GM18502 (cell line): Measurements from ENCODE around the gene ATP8B4.

Source experiments
- ATAC-seq: cut with Tn5 transposase; IDR thresholded peaks from one replicate; pipeline ENCODE4 v1.9.1; 2021; ENCODE audit warnings: mild to moderate bottlenecking; ENCODE audit not compliant: unreplicated experiment, poor library complexity

Gene ATP8B4

GRCh38 chr15:49901321-49901720, 217.7 kb downstream of the ATP8B4 start:
- no peak for ATAC-seq

DNA sequence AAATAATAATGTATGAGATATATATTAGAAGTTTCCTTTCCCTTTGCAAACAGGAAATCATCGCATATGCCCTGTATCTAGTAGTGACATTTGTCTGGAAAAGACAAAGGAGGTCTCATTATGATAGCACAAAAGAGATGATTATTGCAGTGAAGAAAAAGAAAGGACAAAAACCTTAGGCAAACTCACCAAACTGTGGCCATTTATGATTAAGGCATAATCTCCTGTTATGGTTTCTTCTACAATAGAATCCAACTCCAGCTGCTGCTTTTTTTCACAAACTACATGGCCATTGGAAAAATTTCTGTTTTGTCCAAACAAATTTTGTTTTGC, 218.2 kb downstream of the ATP8B4 start:
- no peak for ATAC-seq

DNA sequence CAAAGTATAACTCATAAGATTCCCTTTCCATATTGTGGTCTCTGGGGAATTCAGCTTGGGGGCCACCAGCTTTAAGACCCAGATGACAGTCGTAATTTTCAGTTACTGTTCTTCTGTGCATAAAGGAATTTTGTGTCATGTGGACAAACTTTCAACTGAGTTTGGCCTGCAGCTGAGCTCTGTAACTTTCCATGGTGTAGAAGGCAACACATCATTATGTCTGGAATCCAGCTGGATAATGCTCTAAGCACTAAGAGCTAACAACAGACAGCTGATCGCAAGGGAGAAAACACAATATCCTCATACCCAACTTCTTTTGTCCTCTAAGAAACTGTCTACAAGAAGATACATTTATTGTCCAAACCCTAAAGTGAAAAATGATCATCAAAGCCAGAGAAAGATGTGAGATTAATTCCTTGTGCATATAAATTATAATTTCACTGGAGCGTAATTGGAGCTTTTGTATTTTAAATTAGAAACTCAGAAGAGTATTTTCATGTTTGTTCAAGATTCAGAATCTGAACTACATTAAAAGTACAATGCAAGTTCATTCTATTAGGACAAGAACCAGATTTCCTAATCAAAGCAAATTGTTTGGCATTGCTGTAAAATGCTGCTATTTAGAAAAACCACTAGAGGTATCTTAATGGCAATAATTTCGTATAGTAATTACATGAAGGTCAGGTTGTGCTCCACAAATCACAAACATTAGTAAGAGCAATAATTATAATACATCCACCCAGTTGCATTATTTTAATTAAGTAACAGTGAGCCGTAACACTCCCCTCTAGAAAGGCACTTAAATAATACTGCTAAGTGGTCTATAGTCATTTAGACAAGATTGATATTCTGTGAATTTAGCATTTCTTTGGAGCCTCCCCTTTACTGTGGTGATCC, 218.8 kb downstream of the ATP8B4 start:
- no peak for ATAC-seq

- no peak for ATAC-seq
Measured at GRCh38 chr15:49898575-49899283, 220.3 kb downstream of the ATP8B4 start.

GRCh38 chr15:49898097-49898496, 220.9 kb downstream of the ATP8B4 start:
- no peak for ATAC-seq

GRCh38 chr15:49895347-49896223, 223.4 kb downstream of the ATP8B4 start:
- ATAC-seq: no peak

DNA sequence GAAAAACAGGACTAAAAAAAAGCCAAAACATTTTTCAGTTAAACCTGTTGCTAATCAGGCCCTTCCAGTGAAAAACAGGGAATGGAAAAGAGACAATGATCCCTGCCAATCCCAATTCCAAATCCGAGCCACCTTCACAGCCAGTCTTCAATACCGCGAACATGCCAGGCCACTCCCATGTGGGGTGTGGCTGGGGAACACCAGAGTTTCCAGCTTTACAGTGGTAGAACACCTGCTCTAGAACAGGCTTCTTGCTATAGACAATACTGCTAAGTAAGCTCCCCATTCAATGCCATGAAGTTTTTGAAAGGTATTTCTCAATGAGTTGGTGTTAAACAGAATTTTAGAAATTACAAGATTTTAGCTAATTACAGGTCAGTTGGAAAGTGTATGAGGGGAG, 228.3 kb downstream of the ATP8B4 start:
- ATAC-seq: no peak

DNA sequence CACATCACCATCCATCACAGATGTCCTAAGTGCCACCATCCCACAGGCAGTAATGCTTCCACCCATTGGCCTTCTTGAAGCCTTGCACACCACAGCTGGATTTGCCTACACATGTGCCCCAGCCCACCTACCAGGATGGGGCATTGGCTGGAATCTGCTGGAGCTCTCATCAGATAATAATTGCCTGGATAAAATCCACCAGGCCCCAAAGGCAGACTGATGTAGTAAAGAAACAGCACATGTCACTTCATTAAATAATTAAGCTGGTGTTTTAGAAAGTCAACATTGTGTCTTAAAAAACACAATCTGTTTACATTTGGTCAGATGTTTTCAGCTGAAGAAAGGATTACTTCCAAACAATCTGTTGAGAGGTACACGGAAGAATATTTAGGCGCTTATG, 229.5 kb downstream of the ATP8B4 start:
- ATAC-seq: no peak

DNA sequence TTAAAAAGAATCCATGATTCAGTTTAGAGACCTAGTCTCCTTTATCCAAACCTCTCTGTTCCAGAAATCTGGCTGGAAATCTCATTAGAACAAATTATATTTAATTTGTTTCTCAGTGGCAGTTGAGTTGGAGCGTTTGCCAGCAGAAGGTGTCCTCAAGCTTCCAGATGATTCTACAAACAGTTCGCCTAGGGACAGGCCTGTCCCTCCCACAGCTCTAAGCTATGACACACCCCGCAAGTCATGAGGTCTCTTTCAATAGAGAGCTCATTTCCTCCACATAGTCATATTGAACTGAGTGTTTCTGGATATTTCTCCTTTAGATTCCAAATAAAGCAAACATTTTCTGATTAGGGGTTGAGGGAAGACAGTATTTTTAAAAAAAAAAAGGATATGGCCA, 230.3 kb downstream of the ATP8B4 start:
- no peak for ATAC-seq

DNA sequence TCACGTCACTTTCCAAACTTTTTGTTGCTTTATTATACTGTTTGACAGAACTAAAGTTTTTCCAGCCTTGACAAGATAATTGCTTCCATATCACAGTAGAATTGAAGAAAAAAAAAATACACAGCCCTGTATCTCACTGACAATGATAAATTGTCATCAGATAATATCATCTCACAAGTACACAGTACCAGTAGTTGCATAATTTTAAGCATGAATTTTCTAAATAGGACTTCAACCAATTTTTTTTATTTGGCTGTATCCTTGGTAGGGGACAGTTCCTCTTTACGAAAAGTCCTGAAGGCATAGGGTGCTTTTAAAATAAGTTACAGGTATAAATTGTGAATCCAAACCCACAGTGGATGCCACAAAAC, 230.7 kb downstream of the ATP8B4 start:
- ATAC-seq: no peak

DNA sequence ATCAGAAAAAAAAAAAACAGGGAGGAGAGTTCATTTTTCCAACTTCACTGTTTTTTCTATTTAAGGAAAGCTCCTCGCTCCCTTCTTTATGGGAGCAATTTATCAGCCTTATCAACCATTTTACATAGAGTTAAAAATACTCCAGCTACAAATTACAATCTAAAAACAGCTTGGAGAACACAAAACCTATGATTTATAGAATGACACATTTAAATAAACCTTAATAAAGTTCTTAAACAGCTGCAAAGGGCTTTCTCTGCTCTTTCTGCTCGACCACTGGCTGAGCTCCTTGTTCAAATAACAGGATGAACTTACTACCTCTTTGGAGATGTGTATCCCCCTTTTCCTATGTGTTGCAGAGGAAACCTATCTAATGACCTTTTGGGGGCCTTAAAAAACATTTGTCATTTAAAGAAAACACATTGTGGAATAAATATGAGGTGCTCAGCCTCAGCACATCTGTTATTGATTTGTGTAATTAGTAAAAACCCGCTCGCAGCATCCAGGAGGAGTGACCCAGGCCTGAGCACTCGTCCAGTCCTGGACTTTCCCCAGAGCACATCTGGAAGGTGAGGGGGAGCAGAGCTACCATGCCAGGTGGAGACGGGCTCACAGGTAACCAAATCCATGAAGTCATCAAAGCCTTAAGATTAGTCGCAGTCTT, 231.2 kb downstream of the ATP8B4 start:
- no peak for ATAC-seq

- ATAC-seq: no peak
Measured at GRCh38 chr15:49883121-49883520, 235.9 kb downstream of the ATP8B4 start.

DNA sequence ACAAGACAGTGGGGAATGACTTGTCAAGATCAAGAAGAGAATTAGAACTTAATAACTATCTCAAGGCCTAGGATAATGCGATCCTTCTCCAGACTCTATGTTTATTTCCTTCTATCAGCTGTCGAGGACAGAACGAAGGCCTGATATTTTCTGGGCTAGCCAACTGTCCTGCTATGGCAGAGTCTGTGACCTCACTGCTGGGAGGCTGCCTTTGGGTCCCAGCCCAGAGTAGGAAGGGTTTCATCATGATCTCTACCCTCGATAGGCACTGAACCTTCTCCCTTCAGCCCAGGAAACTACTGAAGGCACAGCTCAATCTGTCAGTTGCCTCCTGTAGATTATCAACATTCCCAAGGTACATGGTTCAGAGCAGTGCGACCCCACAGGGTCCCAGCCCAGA, 237.2 kb downstream of the ATP8B4 start:
- ATAC-seq: no peak

DNA sequence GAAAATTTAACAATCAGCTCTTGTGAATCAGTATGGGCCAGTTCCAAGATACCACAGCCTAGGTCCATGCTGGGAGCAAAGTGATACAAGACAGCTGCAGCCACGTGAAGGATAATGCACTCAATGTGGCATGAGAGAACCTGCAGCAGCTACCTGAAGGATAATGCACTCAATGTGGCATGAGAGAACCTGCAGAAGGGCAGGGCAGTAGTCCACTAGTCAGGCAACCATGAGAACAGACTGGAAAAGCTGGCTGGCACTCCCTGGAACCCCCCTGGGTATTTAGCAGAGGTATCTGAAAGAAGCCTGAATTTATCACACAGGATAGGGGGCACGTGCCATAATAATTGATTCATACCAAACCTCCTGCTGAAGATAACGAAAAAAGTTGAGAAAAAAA, 237.6 kb downstream of the ATP8B4 start:
- no peak for ATAC-seq

- ATAC-seq: no peak
Measured at GRCh38 chr15:49877873-49878521, 241.0 kb downstream of the ATP8B4 start.

GRCh38 chr15:49877117-49877872, 241.7 kb downstream of the ATP8B4 start:
- no peak for ATAC-seq

DNA sequence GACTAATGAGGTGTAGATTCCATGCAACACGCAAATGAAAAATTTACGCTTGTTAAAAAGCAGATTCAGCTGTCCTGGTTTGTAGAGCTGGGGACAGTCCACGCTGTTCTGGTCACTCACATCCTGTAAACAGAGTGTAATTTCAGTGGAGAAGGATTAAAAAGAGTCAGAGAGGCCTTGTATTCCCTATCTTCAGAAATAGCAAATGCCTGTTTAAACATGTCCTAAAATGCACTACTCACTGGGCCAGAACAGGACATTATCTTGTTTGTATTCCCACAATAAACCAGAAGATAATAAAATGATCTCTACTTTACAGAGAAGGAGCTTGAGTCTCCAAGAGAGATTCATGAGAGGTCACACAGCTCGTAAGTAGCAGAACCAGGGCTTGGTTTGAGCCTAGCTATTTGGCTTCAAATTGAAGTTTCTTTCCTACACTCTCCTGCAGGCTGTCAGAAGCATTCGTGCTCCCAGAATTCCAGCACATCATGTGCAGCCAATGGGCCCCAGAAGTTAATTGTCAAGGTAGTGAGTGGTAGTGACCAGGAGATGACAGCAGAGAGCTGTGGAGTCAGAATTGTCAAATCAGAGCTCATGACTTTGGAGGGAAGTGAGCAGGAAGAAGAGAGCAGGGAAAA, 242.5 kb downstream of the ATP8B4 start:
- no peak for ATAC-seq

DNA sequence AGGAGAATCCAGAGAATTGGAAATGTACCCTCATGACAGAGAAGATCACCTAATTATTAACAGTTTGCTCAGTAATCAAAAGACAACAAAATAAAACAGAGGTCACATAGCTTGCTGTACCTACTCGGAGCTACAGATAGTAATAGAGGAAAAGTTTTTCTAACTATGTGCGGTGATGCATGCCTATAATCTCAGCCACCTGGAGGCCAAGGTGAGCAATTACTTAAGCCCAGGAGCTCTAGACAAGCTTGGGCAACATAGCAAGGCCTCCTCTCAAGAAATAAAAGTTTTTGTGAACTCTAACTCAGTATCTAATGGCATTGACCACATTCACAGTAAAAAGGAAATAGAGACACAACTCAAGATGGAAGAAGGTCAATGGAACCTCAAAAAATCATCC, 243.6 kb downstream of the ATP8B4 start:
- ATAC-seq: peak; percentile 62

- ATAC-seq: no peak
Measured at GRCh38 chr15:49870472-49870871, 248.6 kb downstream of the ATP8B4 start.
